ENCODE data around the gene PKIB.
"Not testable (repeated sequence)": the region's sequence is repeated elsewhere in the genome, so short reads cannot be mapped to it uniquely, and the experiment has no call there.

Gene PKIB

GRCh38 chr6:122609881-122610689, at the start of gene PKIB:
Gene PKIB (plus strand): TSS chr6:122610405. CDS start chr6:122717795, 107,390 bp downstream.
- DNase-seq (ENCODE audit: low spot score), result no peak

GRCh38 chr6:122563364-122564052, 46.7 kb upstream of the PKIB start:
- DNase-seq (ENCODE audit: low spot score), result no peak

GRCh38 chr6:122564230-122564629, 46.0 kb upstream of the PKIB start:
- DNase-seq (ENCODE audit: low spot score), result no peak

- no peak for DNase-seq (ENCODE audit: low spot score)
Measured at GRCh38 chr6:122565708-122566107, 44.5 kb upstream of the PKIB start.

- no peak for DNase-seq (ENCODE audit: low spot score)
Measured at GRCh38 chr6:122567034-122567433, 43.2 kb upstream of the PKIB start.

GRCh38 chr6:122568350-122568749, 41.9 kb upstream of the PKIB start:
- DNase-seq (ENCODE audit: low spot score), result no peak

GRCh38 chr6:122568797-122569221, 41.4 kb upstream of the PKIB start:
- no peak for DNase-seq (ENCODE audit: low spot score)

GRCh38 chr6:122569230-122569771, 40.9 kb upstream of the PKIB start:
- DNase-seq (ENCODE audit: low spot score), result no peak

- no peak for DNase-seq (ENCODE audit: low spot score)
Measured at GRCh38 chr6:122571888-122572287, 38.3 kb upstream of the PKIB start.

GRCh38 chr6:122576888-122577287, 33.3 kb upstream of the PKIB start:
- DNase-seq (ENCODE audit: low spot score), result no peak

GRCh38 chr6:122578961-122579360, 31.2 kb upstream of the PKIB start:
- DNase-seq (ENCODE audit: low spot score), result no peak

GRCh38 chr6:122580737-122581136, 29.5 kb upstream of the PKIB start:
- no peak for DNase-seq (ENCODE audit: low spot score)

- DNase-seq (ENCODE audit: low spot score), result no peak
Measured at GRCh38 chr6:122589115-122589514, 21.1 kb upstream of the PKIB start.

GRCh38 chr6:122598295-122598694, 11.9 kb upstream of the PKIB start:
- not testable (repeated sequence) for DNase-seq (ENCODE audit: low spot score)

GRCh38 chr6:122604676-122605075, 5.5 kb upstream of the PKIB start:
- no peak for DNase-seq (ENCODE audit: low spot score)

GRCh38 chr6:122610690-122611455, 668 bp downstream of the PKIB start:
- no peak for DNase-seq (ENCODE audit: low spot score)

- DNase-seq (ENCODE audit: low spot score), result no peak
Measured at GRCh38 chr6:122612838-122613237, 2.6 kb downstream of the PKIB start.

- DNase-seq (ENCODE audit: low spot score), result no peak
Measured at GRCh38 chr6:122614303-122614702, 4.1 kb downstream of the PKIB start.

GRCh38 chr6:122615409-122615808, 5.2 kb downstream of the PKIB start:
- no peak for DNase-seq (ENCODE audit: low spot score)

GRCh38 chr6:122616877-122617276, 6.7 kb downstream of the PKIB start:
- DNase-seq (ENCODE audit: low spot score), result no peak

- no peak for DNase-seq (ENCODE audit: low spot score)
Measured at GRCh38 chr6:122619309-122619708, 9.1 kb downstream of the PKIB start.

GRCh38 chr6:122620428-122620827, 10.2 kb downstream of the PKIB start:
- DNase-seq (ENCODE audit: low spot score), result no peak

All from hematopoietic multipotent progenitor cell treated with erythropoietin and hydrocortisone succinate and interleukin-3 and kit ligand, for 17 days (in vitro differentiated cells).